ENCODE results near the gene FAM83F.

The FAM83F gene

GRCh38 chr22:40007853-40008710 lies 13.3 kb downstream of the FAM83F start:
- peaks cover 19 to 22% of the 10 kb centered on the region in 2 experiments for H3K4me1 ChIP-seq (ENCODE audit: control insufficient read depth in 1 of 2, insufficient read depth in 1 of 2, low read depth in 1 of 2, low read length in 1 of 2)
- H3K27me3 ChIP-seq, result peaks cover 10% of the 10 kb centered on the region
- H3K36me3 ChIP-seq, result no peaks in the 10 kb centered on the region
- H3K27ac ChIP-seq, result peak overlapping the region; percentile 66
- no peak for TF ChIP-seq CTCF (IDR thresholded peaks at IDR 0.05)
- H3K4me3 ChIP-seq (ENCODE audit: low read depth in 1 of 2, low read length in 1 of 2), result no peak overlapping the region
- H3K9me3 ChIP-seq, result no peaks in the 10 kb centered on the region

DNA sequence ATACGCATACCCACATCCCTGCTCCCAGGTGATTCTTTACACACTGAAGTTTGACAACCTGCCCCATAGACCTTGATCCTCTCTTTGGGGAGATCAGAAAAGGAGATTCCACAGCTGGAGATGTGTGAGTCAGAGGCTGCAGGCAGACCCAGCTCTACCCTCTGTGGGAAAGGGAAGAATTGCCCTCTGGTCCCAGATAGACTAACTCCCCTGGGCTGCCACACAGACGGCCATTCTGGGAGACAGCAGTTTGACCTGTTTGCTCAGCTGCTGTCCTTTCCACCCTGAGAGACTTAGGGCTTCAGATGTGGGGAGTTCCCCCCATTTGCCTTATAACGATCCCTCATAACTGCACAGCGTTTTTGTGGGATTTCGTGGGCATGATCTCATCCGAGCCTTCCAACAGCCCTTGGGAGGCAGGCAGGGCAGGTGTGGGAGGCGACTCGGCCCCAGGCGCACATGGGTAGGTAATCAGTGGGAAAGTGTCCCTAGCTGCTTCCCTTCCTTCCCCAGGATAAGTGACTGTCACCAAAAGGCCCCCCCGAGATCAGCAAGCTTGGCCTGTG lies 14.1 kb downstream of the FAM83F start:
- H3K36me3 ChIP-seq, result no peaks in the 10 kb centered on the region

DNA sequence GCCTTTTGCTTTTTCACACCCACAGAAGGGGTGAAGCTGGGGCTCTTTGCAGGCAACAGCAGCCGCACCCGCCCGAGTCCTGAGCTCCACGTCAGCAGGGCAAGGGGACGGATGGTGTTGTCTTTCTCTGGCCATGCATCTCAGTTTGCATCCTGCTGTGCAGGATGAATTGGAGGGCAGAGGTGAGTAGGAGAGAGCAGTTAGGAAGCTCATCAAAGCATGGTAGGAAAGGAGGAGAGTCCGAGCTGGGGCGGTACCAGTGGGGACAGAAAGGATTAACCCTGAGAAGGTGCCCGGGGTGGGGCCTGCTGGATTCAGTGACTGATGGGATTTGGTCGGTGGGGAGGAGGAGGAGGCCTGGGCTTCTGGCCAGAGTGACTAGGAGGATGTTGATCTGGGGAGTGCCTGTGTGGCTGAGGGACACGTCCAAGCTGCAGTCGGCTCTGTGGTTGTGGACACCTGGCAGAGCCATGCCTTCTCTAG lies 14.6 kb downstream of the FAM83F start:
- Histone ChIP-seq H3K27ac (no peak overlapping the region), H3K4me3 (ENCODE audit: low read depth in 1 of 2, low read length in 1 of 2) (no peak overlapping the region), H3K27me3 (peaks cover 10% of the 10 kb centered on the region), H3K36me3 (no peaks in the 10 kb centered on the region), H3K4me1 (ENCODE audit: control insufficient read depth in 1 of 2, insufficient read depth in 1 of 2, low read depth in 1 of 2, low read length in 1 of 2) (peaks cover 19 to 22% of the 10 kb centered on the region in 2 experiments), H3K9me3 (no peaks in the 10 kb centered on the region)
- no peak for TF ChIP-seq CTCF (IDR thresholded peaks at IDR 0.05)

More for the DNA sequence above, 14.1 kb downstream of the FAM83F start:
- no peak for TF ChIP-seq CTCF (IDR thresholded peaks at IDR 0.05)
- peaks cover 19 to 22% of the 10 kb centered on the region in 2 experiments for H3K4me1 ChIP-seq (ENCODE audit: control insufficient read depth in 1 of 2, insufficient read depth in 1 of 2, low read depth in 1 of 2, low read length in 1 of 2)
- H3K9me3 ChIP-seq, result no peaks in the 10 kb centered on the region
- peaks cover 10% of the 10 kb centered on the region for H3K27me3 ChIP-seq
- H3K27ac ChIP-seq, result no peak overlapping the region
- H3K4me3 ChIP-seq (ENCODE audit: low read depth in 1 of 2, low read length in 1 of 2), result no peak overlapping the region

- Histone ChIP-seq H3K4me1 (ENCODE audit: control insufficient read depth in 1 of 2, insufficient read depth in 1 of 2, low read depth in 1 of 2, low read length in 1 of 2) (peaks cover 19 to 22% of the 10 kb centered on the region in 2 experiments), H3K9me3 (no peaks in the 10 kb centered on the region), H3K4me3 (ENCODE audit: low read depth in 1 of 2, low read length in 1 of 2) (no peak overlapping the region), H3K36me3 (no peaks in the 10 kb centered on the region), H3K27me3 (peaks cover 10% of the 10 kb centered on the region), H3K27ac (no peak overlapping the region)
- TF ChIP-seq CTCF (IDR thresholded peaks at IDR 0.05), result no peak
Observed at GRCh38 chr22:40009951-40010671, 15.4 kb downstream of the FAM83F start.

DNA sequence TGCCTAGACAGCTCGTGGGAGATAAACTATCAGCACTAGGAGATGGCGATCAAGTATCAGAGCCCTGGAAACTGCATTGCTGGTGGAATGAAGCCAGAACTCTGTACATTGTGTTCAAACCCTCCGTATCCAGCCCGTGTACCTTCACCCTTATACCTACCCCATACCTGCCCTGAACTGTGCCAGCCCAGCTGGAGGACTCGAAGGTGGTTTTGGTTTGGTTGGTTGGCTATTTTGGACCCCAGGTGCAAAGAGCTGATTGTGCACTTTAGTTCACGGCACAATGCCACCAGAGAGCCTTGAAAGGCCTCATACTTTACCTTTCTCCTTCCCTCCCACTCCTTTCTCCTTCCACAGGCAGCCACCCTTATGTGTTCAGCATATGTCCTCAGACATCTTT lies 16.0 kb downstream of the FAM83F start:
- Histone ChIP-seq H3K4me3 (ENCODE audit: low read depth in 1 of 2, low read length in 1 of 2) (no peak overlapping the region), H3K9me3 (no peaks in the 10 kb centered on the region), H3K36me3 (no peaks in the 10 kb centered on the region), H3K27me3 (peaks cover 10% of the 10 kb centered on the region), H3K4me1 (ENCODE audit: control insufficient read depth in 1 of 2, insufficient read depth in 1 of 2, low read depth in 1 of 2, low read length in 1 of 2) (peaks cover 19 to 22% of the 10 kb centered on the region in 2 experiments), H3K27ac (no peak overlapping the region)
- no peak for TF ChIP-seq CTCF (IDR thresholded peaks at IDR 0.05)
